GM18909 (cell line): ENCODE results near the gene TIPRL.
"Not testable (repeated sequence)": the region's sequence is repeated elsewhere in the genome, so short reads cannot be mapped to it uniquely, and the experiment has no call there.

Experiments used
- ATAC-seq: cut with Tn5 transposase; IDR thresholded peaks from one replicate; pipeline ENCODE4 v1.9.1; 2021; ENCODE audit warnings: mild to moderate bottlenecking; ENCODE audit not compliant: unreplicated experiment, poor library complexity

TIPRL gene

DNA sequence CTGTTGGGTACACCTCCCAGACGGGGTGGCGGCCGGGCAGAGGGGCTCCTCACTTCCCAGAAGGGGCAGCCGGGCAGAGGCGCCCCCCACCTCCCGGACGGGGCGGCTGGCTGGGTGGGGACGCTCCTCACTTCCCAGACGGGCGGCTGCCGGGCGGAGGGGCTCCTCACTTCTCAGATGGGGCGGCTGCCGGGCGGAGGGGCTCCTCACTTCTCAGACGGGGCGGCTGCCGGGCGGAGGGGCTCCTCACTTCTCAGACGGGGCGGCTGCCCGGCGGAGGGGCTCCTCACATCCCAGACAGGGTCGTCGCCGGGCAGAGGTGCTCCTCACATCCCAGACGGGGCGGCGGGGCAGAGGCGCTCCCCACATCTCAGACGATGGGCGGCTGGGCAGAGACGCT lies 28.9 kb downstream of the TIPRL start:
- not testable (repeated sequence) for ATAC-seq

DNA sequence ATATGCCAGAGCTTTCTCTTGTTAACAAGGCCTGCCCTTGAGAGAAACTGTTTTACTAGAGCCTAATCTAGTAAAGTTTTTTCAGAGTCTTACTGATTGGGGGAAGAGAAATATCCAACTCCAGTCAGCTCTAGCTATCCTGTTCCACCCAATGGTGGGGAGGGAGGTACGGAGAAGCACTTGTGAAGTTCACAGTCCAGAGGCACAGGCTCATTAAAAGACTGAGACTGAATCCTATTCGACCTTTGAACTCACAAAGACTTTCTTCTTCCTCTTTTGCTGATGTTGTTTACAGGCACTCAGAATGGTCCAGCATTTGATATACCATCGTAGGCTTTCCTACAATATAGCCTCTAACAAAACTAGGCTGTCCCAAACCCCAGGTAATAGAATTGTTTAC lies 31.6 kb downstream of the TIPRL start:
- no peak for ATAC-seq

DNA sequence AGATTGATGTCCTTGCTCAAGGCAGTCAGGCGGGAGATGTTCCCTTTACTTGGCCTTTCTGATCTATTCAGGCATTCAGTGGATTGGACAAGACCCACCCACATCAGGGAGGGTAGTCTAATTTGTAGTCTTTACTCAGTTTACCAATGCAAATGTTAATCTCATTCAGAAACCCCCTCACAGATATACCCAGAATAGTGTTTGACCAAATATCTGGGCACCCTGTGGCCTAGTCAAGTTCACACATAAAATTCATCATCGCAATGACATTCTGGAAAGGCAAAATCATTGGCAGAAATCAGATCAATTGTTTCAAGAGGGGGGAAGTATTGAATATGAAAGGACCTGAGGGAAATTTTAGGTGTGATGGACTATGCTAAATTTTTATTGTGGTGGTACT lies 34.6 kb downstream of the TIPRL start:
- ATAC-seq, result no peak

DNA sequence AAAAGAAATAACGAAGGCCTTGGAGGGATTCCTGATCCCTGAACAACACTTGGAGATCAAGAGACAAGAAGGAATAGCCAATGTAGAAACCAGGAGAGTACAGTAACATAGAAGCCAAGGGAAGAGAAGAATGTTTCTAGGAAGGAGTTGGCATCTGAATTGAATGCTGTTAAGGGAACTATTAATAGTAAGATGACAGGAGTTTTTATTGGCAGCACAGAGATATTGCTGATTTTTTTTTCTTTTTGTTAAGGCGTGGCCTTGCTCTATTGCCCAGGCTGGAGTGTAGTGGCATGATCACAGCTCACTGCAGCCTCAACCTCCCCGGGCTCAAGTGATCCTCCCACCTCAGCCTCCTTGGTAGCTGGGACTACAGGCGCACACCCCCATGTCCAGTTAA lies 37.4 kb downstream of the TIPRL start:
- ATAC-seq, result no peak

DNA sequence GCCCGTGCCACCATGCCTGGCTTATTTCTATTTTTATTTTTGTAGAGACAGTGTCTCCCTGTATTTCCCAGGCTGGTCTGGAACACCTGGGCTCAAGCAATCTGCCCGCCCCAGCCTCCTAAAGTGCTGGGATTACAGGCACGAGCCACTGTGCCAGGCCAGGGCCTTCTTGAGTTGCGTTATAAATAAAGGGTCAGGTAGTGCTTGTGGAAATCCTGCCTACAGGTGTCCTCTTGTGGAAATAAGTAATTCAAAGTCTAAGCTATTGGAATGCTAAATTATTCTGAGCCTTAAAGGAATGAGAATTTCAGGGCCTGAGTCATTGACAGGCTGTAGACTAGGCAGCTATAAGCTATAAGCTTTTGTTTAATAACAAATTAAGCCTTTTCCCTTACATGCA lies 38.9 kb downstream of the TIPRL start:
- no peak for ATAC-seq

DNA sequence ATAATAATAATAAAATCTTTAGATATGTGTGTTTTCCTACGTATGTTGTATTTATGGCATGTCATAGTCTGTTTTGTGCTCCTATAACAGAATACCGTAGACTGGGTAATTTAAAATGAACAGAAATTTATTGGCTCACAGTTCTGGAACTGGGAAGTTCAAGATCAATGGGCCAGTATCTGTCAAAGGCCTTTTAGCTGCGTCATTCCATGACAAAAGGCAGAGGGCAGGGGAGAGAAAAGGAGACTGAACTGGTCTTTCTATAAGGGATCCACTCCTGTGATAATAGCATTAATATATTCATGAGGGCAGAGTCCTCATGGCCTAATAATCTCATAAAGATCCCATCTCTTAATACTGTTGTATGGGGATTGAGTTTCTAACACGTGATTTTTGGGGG lies 39.9 kb downstream of the TIPRL start:
- no peak for ATAC-seq

DNA sequence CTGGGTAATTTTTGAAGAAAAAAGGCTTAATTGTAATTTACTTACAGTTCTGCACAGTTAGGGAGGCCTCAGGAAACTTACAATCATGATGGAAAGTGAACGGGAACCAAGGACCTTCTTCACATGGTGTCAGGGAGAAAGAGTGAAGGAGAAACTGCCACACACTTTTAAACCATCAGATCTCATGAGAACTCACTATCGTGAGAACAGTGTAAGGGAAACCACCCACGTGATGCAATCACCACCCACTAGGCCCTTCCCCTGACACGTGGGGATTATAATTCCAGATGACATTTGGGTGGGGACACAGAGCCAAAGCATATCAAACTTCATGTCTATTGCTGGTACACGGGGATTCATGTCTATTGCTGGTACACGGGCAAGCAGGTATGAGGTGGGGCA lies 41.7 kb downstream of the TIPRL start:
- no peak for ATAC-seq

DNA sequence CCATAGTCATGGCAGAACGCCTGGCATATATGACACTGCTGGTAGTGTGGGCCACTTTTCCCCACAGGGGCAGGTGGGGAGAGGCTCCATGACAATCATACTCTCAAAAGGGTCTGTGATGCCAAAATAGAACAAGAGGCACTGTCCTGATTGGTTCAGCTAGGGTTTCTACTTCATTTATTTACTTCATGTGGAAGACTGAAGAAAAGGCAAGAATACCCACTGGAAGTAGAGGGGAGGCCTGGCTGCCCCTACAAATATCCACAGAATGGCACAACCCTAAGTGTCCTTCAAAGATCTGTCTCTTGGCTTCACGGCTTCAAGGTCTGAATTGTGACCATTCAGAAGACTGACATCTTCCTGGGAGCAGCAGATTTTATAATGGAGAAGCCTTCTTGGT lies 42.5 kb downstream of the TIPRL start:
- no peak for ATAC-seq

DNA sequence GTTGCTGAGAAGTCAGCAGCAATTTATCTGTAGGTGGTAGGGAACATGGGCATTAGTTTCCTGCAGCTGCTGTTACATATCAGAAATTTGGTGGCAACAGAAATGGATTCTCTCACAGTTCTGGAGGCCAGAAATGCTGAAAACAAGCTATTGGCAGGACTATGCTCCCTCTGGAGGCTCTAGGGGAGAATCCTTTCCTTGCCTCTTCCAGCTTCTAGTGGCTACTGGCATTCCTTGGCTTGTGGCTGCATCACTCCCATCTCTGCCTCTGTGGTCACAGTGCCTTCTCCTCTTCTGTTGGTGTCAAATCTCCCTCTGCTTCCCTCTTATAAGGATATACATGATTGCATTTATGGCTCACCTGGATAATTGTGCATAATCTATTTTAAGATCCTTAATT lies 44.5 kb downstream of the TIPRL start:
- ATAC-seq, result no peak

DNA sequence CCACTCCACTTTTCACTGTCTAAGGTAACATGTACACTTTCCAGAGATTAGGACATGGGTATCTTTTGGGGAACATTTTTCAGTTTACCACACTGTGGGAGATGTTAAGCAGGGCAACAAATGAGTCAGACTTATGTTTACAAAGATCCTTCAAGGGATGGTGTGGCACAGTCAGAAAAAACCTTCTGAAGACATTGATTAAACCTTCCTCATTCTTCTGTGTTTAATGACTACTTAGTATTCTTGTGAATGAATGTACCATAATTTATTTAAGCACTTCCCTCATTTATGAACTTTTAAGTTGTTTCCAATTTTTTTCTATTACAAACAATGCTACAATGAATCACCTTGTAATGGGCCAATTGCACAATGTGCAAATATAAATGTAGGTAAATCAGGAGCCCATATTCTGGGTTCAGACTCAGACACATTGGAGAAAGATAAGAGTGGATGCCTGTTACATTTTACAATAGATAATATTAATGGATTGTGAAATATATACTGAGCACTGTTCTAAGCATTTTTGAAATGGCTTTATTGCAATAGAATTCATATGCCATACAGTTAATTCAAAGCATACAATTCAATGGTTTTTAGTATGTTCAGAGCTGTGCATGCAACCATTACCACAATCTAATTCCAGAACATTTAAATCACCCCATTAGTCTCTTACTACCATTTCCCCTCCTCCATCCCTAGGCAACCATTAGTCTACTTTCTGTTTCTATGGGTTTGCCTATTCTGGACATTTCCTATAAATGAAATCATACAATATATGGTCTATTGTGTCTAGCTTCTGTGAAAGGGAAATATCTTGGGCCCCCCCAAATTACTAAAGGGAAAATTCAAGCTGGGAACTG lies 45.1 kb downstream of the TIPRL start:
- ATAC-seq, result no peak

DNA sequence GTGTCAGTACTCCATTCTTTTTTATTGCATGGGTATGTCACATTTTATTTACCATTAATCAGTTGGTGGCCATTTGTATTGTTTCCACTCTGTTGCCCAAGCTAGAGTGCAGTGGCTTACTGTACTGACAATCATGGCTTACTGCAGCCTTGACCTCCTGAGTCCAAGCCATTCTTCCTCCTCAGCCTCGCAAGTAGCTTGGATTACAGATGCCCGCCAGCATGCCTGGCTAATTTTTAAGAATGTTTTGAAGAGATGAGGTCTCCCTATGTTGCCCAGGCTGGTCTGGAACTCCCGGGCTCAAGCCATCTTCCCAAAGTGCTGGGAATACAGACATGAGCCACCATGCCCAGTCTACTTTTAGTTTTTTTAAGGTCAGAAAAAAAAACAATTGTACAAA lies 46.2 kb downstream of the TIPRL start:
- ATAC-seq, result no peak

DNA sequence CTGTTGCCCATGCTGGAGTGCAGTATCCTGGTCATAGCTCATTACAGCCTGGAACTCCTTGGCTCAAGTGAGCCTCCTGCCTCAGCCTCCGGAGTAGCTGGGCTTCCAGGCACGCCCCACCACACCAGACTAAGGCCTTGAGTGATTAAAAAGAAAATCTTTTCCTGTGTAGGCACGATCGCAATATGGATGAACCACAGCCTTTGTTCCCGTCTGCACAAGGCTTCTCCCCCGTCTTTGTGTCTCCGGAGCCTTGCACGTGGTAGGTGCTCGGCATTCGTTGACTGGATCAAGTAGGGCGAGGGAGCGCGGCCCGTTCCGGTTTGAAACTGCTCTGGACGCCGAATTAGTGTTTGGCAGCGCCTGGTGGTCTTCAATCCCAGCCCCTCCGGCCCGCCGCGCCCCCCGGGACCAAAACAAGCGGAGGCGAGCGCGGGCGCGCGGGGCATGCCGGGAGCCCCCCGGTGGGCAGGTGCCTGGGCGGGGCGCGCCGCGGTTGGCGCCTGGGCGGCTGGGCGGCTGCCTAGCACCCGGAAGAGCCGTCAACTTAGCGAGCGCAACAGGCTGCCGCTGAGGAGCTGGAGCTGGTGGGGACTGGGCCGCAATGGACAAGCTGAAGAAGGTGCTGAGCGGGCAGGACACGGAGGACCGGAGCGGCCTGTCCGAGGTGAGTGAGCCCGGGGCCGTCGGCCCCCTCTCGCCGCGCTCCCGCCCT lies 46.9 kb downstream of the TIPRL start, which contains the start of gene SFT2D2:
Gene SFT2D2 (plus strand): TSS at position 529 of the 715 bp plus-strand sequence. CDS start 76 bp downstream, at position 605.
- peak; percentile 83 for ATAC-seq

DNA sequence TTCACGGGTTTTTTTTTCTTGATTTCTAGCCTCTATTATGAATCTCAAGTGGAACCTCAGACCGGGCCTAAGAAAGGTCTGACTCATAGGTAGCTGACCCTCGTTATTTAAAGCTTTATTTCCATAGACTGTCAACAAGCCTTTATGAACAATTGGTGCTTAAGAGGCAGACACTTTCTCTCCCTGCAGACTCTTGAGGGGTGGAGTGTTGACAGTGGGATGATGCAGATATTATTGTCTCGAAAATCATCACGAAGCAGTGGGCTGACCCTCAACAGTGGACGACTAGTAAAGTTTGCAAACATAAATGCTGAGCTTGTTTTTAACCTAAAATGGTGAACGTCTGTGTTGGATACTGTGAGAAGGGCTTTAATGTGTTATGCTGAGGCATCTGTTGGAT lies 48.9 kb downstream of the TIPRL start:
- ATAC-seq, result no peak

DNA sequence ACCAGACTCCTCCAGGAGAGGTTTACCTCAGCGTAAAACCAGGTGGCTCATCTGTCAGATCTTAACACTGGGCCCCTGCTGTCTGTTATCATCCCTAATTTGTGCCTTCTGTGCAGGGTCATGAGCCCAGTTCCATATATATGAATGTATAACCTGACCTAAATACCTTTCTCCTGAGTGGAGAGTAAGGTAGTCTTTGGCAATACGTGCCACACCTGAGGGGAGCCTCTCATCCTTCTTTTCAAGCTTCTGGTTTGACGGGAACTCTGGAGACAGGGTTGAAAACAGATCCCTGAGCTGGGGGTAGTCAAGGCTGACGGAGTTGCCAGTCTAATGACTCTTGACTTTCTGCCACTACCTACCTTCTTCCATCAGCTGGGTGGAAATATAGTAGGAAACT lies 51.1 kb downstream of the TIPRL start:
- no peak for ATAC-seq

DNA sequence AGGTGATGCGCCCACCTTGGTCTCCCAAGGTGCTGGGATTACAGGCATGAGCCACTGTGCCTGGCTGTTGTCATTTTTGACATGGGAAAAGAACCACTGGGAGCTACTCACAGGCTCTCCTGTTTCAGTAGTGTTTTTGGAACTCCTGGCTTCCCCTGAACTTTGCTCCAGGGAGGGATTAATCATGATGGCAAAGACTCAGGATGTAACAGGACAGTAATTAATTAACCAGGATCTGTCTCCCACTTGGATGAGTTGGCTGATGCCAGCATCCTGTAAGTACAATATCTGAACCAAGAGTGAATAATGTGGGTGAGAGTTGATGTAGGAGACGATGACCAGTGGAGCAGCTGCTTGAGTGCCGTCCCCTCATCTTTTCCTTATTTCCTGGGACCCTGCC lies 51.9 kb downstream of the TIPRL start:
- ATAC-seq, result no peak

DNA sequence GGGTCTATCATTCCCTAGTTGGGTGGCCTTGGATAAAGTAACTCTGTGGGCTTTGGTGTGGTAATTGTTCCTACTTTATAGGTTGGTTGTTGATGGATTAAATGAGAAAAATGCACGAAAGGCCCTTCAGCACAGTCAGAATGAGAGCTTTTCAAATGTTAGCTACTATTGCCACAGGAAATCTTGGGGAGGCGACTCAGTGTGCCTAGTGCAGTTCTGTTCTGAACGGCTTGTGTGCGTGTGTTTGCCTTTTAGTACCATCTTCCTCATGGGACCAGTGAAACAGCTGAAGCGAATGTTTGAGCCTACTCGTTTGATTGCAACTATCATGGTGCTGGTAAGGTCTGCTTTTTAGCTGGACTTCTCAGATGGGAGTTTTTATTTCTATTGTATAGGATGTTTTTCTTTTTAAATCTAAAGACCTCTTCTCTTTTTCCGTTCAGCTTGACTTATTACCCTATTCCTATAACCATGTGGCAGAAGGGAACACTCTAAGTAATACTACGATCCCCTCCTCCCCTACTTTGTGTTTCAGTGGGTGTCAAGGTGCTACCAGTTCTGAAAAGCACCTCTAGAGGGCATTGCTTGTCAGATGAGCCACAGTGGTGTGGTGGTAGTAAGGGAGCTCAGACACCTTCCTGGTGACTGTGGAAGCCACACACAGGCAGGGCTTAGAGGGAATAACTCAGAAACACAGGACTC lies 56.2 kb downstream of the TIPRL start:
- peak; percentile 82 for ATAC-seq

DNA sequence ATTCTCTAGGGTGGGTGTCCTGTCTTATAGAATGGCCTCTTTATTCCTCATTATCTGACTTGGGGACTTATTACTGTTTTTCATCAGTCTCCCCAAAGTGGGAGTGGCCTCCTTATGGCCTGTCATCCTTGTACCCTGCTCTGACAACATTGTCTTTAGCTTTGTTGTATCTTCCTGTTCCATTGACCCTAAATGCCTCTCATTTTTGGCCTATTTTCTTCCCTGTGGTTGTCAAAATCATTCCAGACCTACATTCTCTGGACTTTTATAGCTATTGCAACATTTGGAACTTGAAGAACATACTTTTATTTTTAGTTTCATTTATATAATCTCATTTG lies 56.8 kb downstream of the TIPRL start:
- ATAC-seq, result peak; percentile 14

DNA sequence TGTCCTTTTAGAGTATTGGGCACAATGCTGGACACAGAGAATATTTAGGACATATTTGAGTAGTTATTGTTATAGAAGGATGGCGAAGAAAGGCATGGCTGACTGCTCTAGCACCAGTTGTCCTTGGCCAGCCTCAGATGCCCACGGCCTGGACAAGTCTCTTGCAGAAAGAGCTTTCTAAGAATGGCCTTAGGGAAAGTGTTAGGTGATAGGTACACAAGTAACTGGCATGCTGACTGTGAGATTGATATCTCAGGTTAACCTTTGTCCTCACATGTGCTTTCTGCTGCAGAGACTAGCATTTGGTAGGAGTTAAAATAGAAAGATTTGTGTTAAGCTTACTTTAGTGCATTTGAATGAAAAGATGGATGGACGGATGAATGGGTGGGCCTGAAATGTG lies 57.2 kb downstream of the TIPRL start:
- ATAC-seq, result no peak

DNA sequence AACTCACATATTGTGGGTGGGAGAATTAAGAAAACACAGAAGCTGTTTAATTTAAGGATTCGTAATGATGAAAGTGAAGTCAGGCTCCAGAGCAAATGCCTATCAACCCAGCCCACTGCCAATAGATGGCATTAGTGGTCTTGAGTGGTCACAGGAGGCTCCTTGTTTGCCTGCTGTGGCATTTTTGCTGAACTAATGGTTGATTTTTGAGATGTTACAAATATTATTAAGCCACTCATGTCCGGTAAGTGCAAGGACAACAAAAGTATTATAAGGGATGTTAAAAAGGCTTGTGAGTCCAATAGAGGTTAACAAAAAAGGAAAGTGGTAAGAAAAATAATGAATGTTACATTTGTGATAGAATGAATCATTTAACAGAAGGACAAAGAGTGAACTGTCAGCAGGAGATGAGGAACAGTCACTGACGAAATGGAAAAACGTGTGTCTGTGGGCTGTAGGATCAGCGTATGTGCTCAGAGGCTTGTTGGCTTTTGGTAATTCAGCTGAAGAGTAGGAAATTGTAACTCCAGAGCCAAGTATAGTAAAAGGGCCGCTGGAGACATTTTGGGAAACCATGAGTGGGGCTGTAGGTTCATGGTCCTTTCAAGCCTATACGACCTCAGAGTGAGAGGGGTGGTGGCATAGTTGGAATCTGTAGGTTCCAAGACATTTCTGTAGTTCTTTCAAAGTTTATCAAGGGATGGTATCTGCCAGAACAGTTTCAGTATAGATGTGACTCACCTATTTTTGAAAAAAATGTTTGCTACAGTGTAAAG lies 58.3 kb downstream of the TIPRL start:
- no peak for ATAC-seq

DNA sequence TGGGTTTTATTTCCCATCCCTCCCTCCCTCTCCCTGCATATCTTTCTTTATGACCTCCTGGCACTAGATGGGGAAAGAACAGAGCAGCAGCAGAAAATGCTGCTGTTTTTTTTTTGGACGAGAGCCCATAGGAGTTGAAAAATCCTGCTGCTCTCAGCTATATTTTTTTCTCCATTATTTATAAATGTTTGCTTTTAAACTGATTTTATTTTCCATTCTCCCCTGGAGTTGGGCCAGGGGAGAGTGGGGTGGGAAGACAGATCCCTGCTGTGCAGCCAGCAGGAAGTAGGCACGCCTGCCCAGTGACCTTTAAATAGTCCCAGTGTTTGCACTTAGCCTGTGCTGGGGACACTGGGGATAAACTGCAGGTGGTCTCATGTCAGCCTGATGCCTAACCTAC lies 64.4 kb downstream of the TIPRL start:
- ATAC-seq, result no peak
